Fibroblast of upper back skin (primary cell): ENCODE results near the gene PSMA3.

Source experiments
- DNase-seq: peaks from one replicate; pipeline ENCODE4 v3.0.0-alpha.2; 2013

Gene PSMA3

GRCh38 chr14:58299401-58300330 is 55.0 kb downstream of the PSMA3 start:
- DNase-seq, result no peak

GRCh38 chr14:58301416-58301815 is 56.8 kb downstream of the PSMA3 start:
- DNase-seq, result no peak

GRCh38 chr14:58305730-58306129 is 61.1 kb downstream of the PSMA3 start:
- DNase-seq, result no peak

GRCh38 chr14:58307597-58308316 is 63.1 kb downstream of the PSMA3 start:
- no peak for DNase-seq

- no peak for DNase-seq
These were observed 64.4 kb downstream of the PSMA3 start for GRCh38 chr14:58309086-58309485.

- DNase-seq, result no peak
These were observed 69.1 kb downstream of the PSMA3 start for GRCh38 chr14:58313699-58314098.

- no peak for DNase-seq
These were observed 71.0 kb downstream of the PSMA3 start for GRCh38 chr14:58315606-58316005.
